HUES6 (cell line): ENCODE results near the gene BRD3.

Source experiments
- H3K27ac ChIP-seq: 2 replicates; pipeline ENCODE4 v1.7.0; 2013; ENCODE audit warnings: low read depth, mild to moderate bottlenecking, low read length, inconsistent platforms
- H3K27me3 ChIP-seq: 2 replicates; pipeline ENCODE4 v1.6.1; 2013; ENCODE audit warnings: low read length; ENCODE audit not compliant: control insufficient read depth, insufficient read depth
- H3K36me3 ChIP-seq: 2 replicates; pipeline ENCODE4 v1.6.1; 2013; ENCODE audit warnings: low read length; ENCODE audit not compliant: control insufficient read depth, insufficient read depth
- H3K4me1 ChIP-seq: 2 replicates; pipeline ENCODE4 v1.6.1; 2013; ENCODE audit warnings: low read length; ENCODE audit not compliant: control insufficient read depth, insufficient read depth
- H3K4me3 ChIP-seq: 2 replicates; pipeline ENCODE4 v1.5.1; 2013; ENCODE audit warnings: low read depth, low read length
- H3K9ac ChIP-seq: one replicate; pipeline ENCODE4 v1.6.1; 2013; ENCODE audit warnings: mild to moderate bottlenecking, low read length
- H3K9me3 ChIP-seq: 2 replicates; pipeline ENCODE4 v1.6.1; 2013; ENCODE audit warnings: low read depth, low read length; ENCODE audit not compliant: control insufficient read depth, insufficient read depth

BRD3 gene

GRCh38 chr9:134053401-134053871 is 14.4 kb downstream of the BRD3 start:
- no peak overlapping the region for H3K9ac ChIP-seq
- H3K27me3 ChIP-seq: no peaks in the 10 kb centered on the region
- H3K9me3 ChIP-seq: no peaks in the 10 kb centered on the region
- no peak overlapping the region for H3K27ac ChIP-seq
- peaks cover 7% of the 10 kb centered on the region; the same call in 1 of the 2 replicates for H3K4me1 ChIP-seq
- no peak overlapping the region for H3K4me3 ChIP-seq
- H3K36me3 ChIP-seq: peaks cover 62% of the 10 kb centered on the region

GRCh38 chr9:134052941-134053340 is 14.9 kb downstream of the BRD3 start:
- Histone ChIP-seq H3K4me1 (peaks cover 3% of the 10 kb centered on the region; the same call in 1 of the 2 replicates), H3K27ac (no peak overlapping the region), H3K36me3 (peaks cover 67% of the 10 kb centered on the region)

GRCh38 chr9:134052491-134052890 is 15.3 kb downstream of the BRD3 start:
- Histone ChIP-seq H3K4me1 (no peaks in the 10 kb centered on the region), H3K9ac (no peak overlapping the region), H3K27me3 (no peaks in the 10 kb centered on the region), H3K27ac (no peak overlapping the region), H3K36me3 (peaks cover 72% of the 10 kb centered on the region), H3K9me3 (no peaks in the 10 kb centered on the region), H3K4me3 (no peak overlapping the region)

More at GRCh38 chr9:134052941-134053340, 14.9 kb downstream of the BRD3 start:
- no peaks in the 10 kb centered on the region for H3K9me3 ChIP-seq
- no peak overlapping the region for H3K9ac ChIP-seq
- H3K4me3 ChIP-seq: no peak overlapping the region
- H3K27me3 ChIP-seq: no peaks in the 10 kb centered on the region

- no peaks in the 10 kb centered on the region for H3K4me1 ChIP-seq
- no peak overlapping the region for H3K27ac ChIP-seq
- H3K36me3 ChIP-seq: peaks cover 83% of the 10 kb centered on the region
- no peak overlapping the region for H3K9ac ChIP-seq
- no peak overlapping the region for H3K4me3 ChIP-seq
- no peaks in the 10 kb centered on the region for H3K9me3 ChIP-seq
- no peaks in the 10 kb centered on the region for H3K27me3 ChIP-seq
Measured at GRCh38 chr9:134051319-134051718, 16.5 kb downstream of the BRD3 start.

- Histone ChIP-seq H3K9me3 (no peaks in the 10 kb centered on the region), H3K36me3 (peaks cover 88% of the 10 kb centered on the region), H3K9ac (no peak overlapping the region), H3K4me1 (no peaks in the 10 kb centered on the region), H3K4me3 (no peak overlapping the region), H3K27ac (no peak overlapping the region), H3K27me3 (no peaks in the 10 kb centered on the region)
Measured at GRCh38 chr9:134050726-134051125, 17.1 kb downstream of the BRD3 start.

- no peaks in the 10 kb centered on the region for H3K4me1 ChIP-seq
- H3K4me3 ChIP-seq: no peak overlapping the region
- H3K36me3 ChIP-seq: peaks cover 91% of the 10 kb centered on the region
- no peak overlapping the region for H3K9ac ChIP-seq
- no peaks in the 10 kb centered on the region for H3K9me3 ChIP-seq
- H3K27me3 ChIP-seq: no peaks in the 10 kb centered on the region
- H3K27ac ChIP-seq: no peak overlapping the region
Measured at GRCh38 chr9:134049772-134050588, 17.8 kb downstream of the BRD3 start.

GRCh38 chr9:134049236-134049635 is 18.6 kb downstream of the BRD3 start:
- no peak overlapping the region for H3K27ac ChIP-seq
- H3K4me3 ChIP-seq: no peak overlapping the region
- H3K27me3 ChIP-seq: no peaks in the 10 kb centered on the region
- no peaks in the 10 kb centered on the region for H3K4me1 ChIP-seq
- no peak overlapping the region for H3K9ac ChIP-seq
- no peaks in the 10 kb centered on the region for H3K9me3 ChIP-seq
- peaks cover 97% of the 10 kb centered on the region for H3K36me3 ChIP-seq

- H3K9me3 ChIP-seq: no peaks in the 10 kb centered on the region
- no peak overlapping the region for H3K4me3 ChIP-seq
- no peaks in the 10 kb centered on the region for H3K27me3 ChIP-seq
- peaks cover 97% of the 10 kb centered on the region for H3K36me3 ChIP-seq
- no peaks in the 10 kb centered on the region for H3K4me1 ChIP-seq
- 0 out of 2 replicates have a peak overlapping the region, but pooled peaks have one; percentile 14 for H3K27ac ChIP-seq
- no peak overlapping the region for H3K9ac ChIP-seq
Measured at GRCh38 chr9:134048582-134048968, 19.3 kb downstream of the BRD3 start.

GRCh38 chr9:134047868-134048581 is 19.8 kb downstream of the BRD3 start:
- Histone ChIP-seq H3K27ac (0 out of 2 replicates have a peak overlapping the region, but pooled peaks have one; percentile 14), H3K9me3 (no peaks in the 10 kb centered on the region), H3K36me3 (peaks cover 98% of the 10 kb centered on the region), H3K4me3 (no peak overlapping the region), H3K27me3 (no peaks in the 10 kb centered on the region), H3K9ac (no peak overlapping the region), H3K4me1 (no peaks in the 10 kb centered on the region)

GRCh38 chr9:134046894-134047681 is 20.7 kb downstream of the BRD3 start:
- Histone ChIP-seq H3K4me1 (no peaks in the 10 kb centered on the region), H3K4me3 (no peak overlapping the region), H3K27me3 (no peaks in the 10 kb centered on the region), H3K9ac (no peak overlapping the region), H3K27ac (no peak overlapping the region), H3K9me3 (no peaks in the 10 kb centered on the region), H3K36me3 (peaks cover 97% of the 10 kb centered on the region)
